K562 (cell line): Measurements from ENCODE around the gene SETDB1.

Source experiments
- FOXP1 ChIP-seq: sonication (generic); formaldehyde crosslinking; IDR thresholded peaks from 2 replicates; pipeline ENCODE4 v1.8.0; 2022; ENCODE audit warnings: mild to moderate bottlenecking, missing genetic modification reagents
- POLR2A ChIP-seq: fragments of 450-650 bp; conservative IDR thresholded peaks from 2 replicates; pipeline ENCODE4 v1.6.1; 2016
- TBP ChIP-seq: optimal IDR thresholded peaks from 2 replicates; pipeline ENCODE3; 2011; ENCODE audit warnings: low read depth, low read length, improper control_type of control experiment
- ZNF354B ChIP-seq: fragments of 250-450 bp; sonication (Bioruptor Pico); IDR thresholded peaks from 2 replicates; pipeline ENCODE4 v1.4.0; 2020
- TF ChIP-seq, protein P1 (sequence below), 3 experiments: IDR thresholded peaks in 2 of 3; conservative IDR thresholded peaks in 1 of 3; 2 replicates each; pipeline ENCODE4 v1.5.1; 2011 to 2012; ENCODE audit warnings: low read length in 3 of 3, mild to moderate bottlenecking in 3 of 3, control low read depth in 2 of 3, improper control_type of control experiment in 1 of 3, inconsistent platforms in 1 of 3, low read depth in 1 of 3, mixed read lengths in 1 of 3, moderate library complexity in 1 of 3; ENCODE audit not compliant: insufficient read depth in 2 of 3
- TF ChIP-seq, protein P2 (sequence below): fragments of 250-450 bp; sonication (Bioruptor Pico); IDR thresholded peaks from 2 replicates; pipeline ENCODE4 v1.4.0; 2020

GRCh38 chr1:150926097-150926741 is at the start of gene SETDB1:
- TF ChIP-seq FOXP1 (CRISPR knock-in tag), result no peak
- TF ChIP-seq, protein P1, sequence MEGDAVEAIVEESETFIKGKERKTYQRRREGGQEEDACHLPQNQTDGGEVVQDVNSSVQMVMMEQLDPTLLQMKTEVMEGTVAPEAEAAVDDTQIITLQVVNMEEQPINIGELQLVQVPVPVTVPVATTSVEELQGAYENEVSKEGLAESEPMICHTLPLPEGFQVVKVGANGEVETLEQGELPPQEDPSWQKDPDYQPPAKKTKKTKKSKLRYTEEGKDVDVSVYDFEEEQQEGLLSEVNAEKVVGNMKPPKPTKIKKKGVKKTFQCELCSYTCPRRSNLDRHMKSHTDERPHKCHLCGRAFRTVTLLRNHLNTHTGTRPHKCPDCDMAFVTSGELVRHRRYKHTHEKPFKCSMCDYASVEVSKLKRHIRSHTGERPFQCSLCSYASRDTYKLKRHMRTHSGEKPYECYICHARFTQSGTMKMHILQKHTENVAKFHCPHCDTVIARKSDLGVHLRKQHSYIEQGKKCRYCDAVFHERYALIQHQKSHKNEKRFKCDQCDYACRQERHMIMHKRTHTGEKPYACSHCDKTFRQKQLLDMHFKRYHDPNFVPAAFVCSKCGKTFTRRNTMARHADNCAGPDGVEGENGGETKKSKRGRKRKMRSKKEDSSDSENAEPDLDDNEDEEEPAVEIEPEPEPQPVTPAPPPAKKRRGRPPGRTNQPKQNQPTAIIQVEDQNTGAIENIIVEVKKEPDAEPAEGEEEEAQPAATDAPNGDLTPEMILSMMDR (IDR thresholded peaks at IDR 0.05 in 2 of 3, conservative IDR thresholded peaks at IDR 0.05 in 1 of 3; ENCODE audit: insufficient read depth in 2 of 3, low read depth in 1 of 3, low read length in 3 of 3), result peak; percentile 23 to 42 (median 25); a peak in 3 of 6 replicates
- peak; percentile 72 for TF ChIP-seq TBP
- peak; percentile 85 for TF ChIP-seq POLR2A
- TF ChIP-seq ZNF354B, result no peak
- TF ChIP-seq, protein P2, sequence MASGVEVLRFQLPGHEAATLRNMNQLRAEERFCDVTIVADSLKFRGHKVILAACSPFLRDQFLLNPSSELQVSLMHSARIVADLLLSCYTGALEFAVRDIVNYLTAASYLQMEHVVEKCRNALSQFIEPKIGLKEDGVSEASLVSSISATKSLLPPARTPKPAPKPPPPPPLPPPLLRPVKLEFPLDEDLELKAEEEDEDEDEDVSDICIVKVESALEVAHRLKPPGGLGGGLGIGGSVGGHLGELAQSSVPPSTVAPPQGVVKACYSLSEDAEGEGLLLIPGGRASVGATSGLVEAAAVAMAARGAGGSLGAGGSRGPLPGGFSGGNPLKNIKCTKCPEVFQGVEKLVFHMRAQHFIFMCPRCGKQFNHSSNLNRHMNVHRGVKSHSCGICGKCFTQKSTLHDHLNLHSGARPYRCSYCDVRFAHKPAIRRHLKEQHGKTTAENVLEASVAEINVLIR (CRISPR knock-in tag), result no peak
